Neuronal stem cell (in vitro differentiated cells): ENCODE data around the gene R3HCC1L.

Experiments
- DNase-seq: peaks from one replicate; pipeline ENCODE4 v3.0.0-alpha.2; 2013; ENCODE audit warnings: low spot score
- H2AFZ ChIP-seq: one replicate; pipeline ENCODE4 v1.6.1; 2013; ENCODE audit warnings: mild to moderate bottlenecking, low read length, inconsistent platforms
- H2AK5ac ChIP-seq: 2 replicates; pipeline ENCODE4 v1.6.1; 2013; ENCODE audit warnings: low read depth, mild to moderate bottlenecking, inconsistent platforms, low read length, moderate library complexity, mixed read lengths
- H2BK120ac ChIP-seq: 2 replicates; pipeline ENCODE4 v1.6.1; 2013; ENCODE audit warnings: low read depth, mild to moderate bottlenecking, inconsistent platforms, low read length, moderate library complexity, mixed read lengths
- H2BK12ac ChIP-seq: one replicate; pipeline ENCODE4 v1.6.1; 2013; ENCODE audit warnings: low read length, inconsistent platforms
- H2BK15ac ChIP-seq: 2 replicates; pipeline ENCODE4 v1.6.1; 2013; ENCODE audit warnings: mild to moderate bottlenecking, low read length, inconsistent platforms, mixed read lengths
- H2BK5ac ChIP-seq: one replicate; pipeline ENCODE4 v1.6.1; 2013; ENCODE audit warnings: inconsistent platforms, mild to moderate bottlenecking, low read length, moderate library complexity
- H3K14ac ChIP-seq: one replicate; pipeline ENCODE4 v1.6.1; 2013; ENCODE audit warnings: low read length, inconsistent platforms
- H3K18ac ChIP-seq: 2 replicates; pipeline ENCODE4 v1.6.1; 2013; ENCODE audit warnings: low read length, inconsistent platforms
- H3K23ac ChIP-seq: 2 replicates; pipeline ENCODE4 v1.6.1; 2013; ENCODE audit warnings: low read depth, mild to moderate bottlenecking, mixed read lengths, low read length, inconsistent platforms; ENCODE audit not compliant: poor library complexity
- H3K27ac ChIP-seq: replicated peaks from 3 replicates; pipeline ENCODE4 v1.5.1; 2013; ENCODE audit warnings: low read length, inconsistent platforms
- H3K27me3 ChIP-seq, 3 experiments: 2 replicates each; pipeline ENCODE4 v1.6.1; 2013; ENCODE audit warnings: low read length in 3 of 3, mild to moderate bottlenecking in 2 of 3, inconsistent platforms in 1 of 3, low read depth in 1 of 3, mixed read lengths in 1 of 3, moderate library complexity in 1 of 3; ENCODE audit not compliant: control insufficient read depth in 3 of 3, insufficient read depth in 3 of 3
- H3K36me3 ChIP-seq, 2 donors: replicated peaks in 1 of 2; 2 replicates each; pipeline ENCODE4 v1.6.1; 2013; ENCODE audit warnings: low read length in 2 of 2; ENCODE audit not compliant: control insufficient read depth in 2 of 2, insufficient read depth in 2 of 2
- H3K4ac ChIP-seq: 2 replicates; pipeline ENCODE4 v1.6.1; 2013; ENCODE audit warnings: inconsistent platforms, mild to moderate bottlenecking, low read length, moderate library complexity
- H3K4me1 ChIP-seq, 2 donors: 1 replicate in 1 of 2; 2 replicates in 1 of 2; pipeline ENCODE4 v1.6.1; 2013; ENCODE audit warnings: low read length in 2 of 2, low read depth in 1 of 2; ENCODE audit not compliant: control insufficient read depth in 2 of 2, insufficient read depth in 1 of 2
- H3K4me2 ChIP-seq: one replicate; pipeline ENCODE4 v1.6.1; 2013; ENCODE audit warnings: mild to moderate bottlenecking, low read length, inconsistent platforms; ENCODE audit not compliant: insufficient read depth, poor library complexity, severe bottlenecking
- H3K4me3 ChIP-seq, 2 donors: 2 replicates each; pipeline ENCODE4 v1.5.1; 2013; ENCODE audit warnings: low read length in 2 of 2, mild to moderate bottlenecking in 2 of 2, inconsistent platforms in 1 of 2, moderate library complexity in 1 of 2
- H3K79me1 ChIP-seq: one replicate; pipeline ENCODE4 v1.6.1; 2013; ENCODE audit warnings: low read depth, mild to moderate bottlenecking, inconsistent platforms, low read length, moderate library complexity
- H3K9ac ChIP-seq: one replicate; pipeline ENCODE4 v1.6.1; 2013; ENCODE audit warnings: mild to moderate bottlenecking, low read depth, low read length, inconsistent platforms; ENCODE audit not compliant: poor library complexity
- H3K9me3 ChIP-seq, 2 donors: replicated peaks in 1 of 2; 2 replicates each; pipeline versions ENCODE3 to v1.6.1; 2013; ENCODE audit warnings: low read length in 2 of 2, mild to moderate bottlenecking in 2 of 2, inconsistent platforms in 1 of 2, low read depth in 1 of 2, mixed read lengths in 1 of 2, moderate library complexity in 1 of 2; ENCODE audit not compliant: control insufficient read depth in 2 of 2, insufficient read depth in 1 of 2
- H4K8ac ChIP-seq: one replicate; pipeline ENCODE4 v1.6.1; 2013; ENCODE audit warnings: low read depth, mild to moderate bottlenecking, inconsistent platforms, low read length, moderate library complexity
- H4K91ac ChIP-seq: one replicate; pipeline ENCODE4 v1.6.1; 2013; ENCODE audit warnings: low read length, low read depth, mild to moderate bottlenecking, inconsistent platforms; ENCODE audit not compliant: poor library complexity
- WGBS, 2 donors: extraction: QIAGEN DNeasy Blood & Tissue Kit; methylation state at CpG; one replicate each; pipeline ENCODE4 v1.1.7; 2013; ENCODE audit warnings: missing lambda C conversion rate in 2 of 2, mixed read lengths in 1 of 2; ENCODE audit not compliant: insufficient read length in 2 of 2, insufficient replicate concordance in 1 of 2; ENCODE audit errors: extremely low coverage in 2 of 2; 5-methylcytosine and 5-hydroxymethylcytosine counted together

Gene R3HCC1L

DNA sequence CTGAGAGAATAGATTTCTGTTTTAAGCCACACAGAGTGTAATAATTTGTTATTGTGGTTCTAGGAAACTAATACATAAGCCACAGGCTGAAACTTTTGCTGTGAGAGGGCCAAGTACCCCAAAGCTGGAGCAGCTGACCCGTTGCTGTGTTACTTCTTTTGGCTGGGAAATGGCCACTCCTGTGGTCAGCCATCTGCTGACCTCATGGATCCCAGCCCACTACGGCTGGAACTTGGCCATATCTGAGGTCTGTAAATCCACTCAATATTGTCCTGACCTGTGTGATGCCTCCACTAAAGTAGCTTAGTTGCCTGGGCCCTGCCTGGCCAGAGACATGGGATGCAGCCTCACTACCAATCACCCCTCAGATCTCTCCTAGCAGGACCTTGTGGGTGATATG lies 151.0 kb downstream of the R3HCC1L start:
- no CpG with 5 or more reads among the region's 2 CpGs for WGBS, 2 donors
- no peak for DNase-seq
- Histone ChIP-seq H3K9ac (no peak overlapping the region), H3K4me3 (no peak overlapping the region), H2AK5ac (no peak overlapping the region), H3K27ac (no peak overlapping the region), H3K36me3 (no peaks in the 10 kb centered on the region), H3K27me3 (peaks cover 0 to 26% (median 0%) of the 10 kb centered on the region in 3 experiments), H3K14ac (peak overlapping the region; percentile 51), H3K4me1 (peaks cover 0 to 2% of the 10 kb centered on the region in 2 donors), H2BK15ac (no peak overlapping the region), H3K23ac (no peak overlapping the region), H3K4me2 (no peak overlapping the region), H2BK5ac (no peak overlapping the region), H3K9me3 (no peaks in the 10 kb centered on the region), H4K91ac (no peak overlapping the region), H3K4ac (no peak overlapping the region), H2AFZ (no peak overlapping the region), H3K18ac (no peak overlapping the region), H2BK120ac (no peak overlapping the region), H4K8ac (no peak overlapping the region), H3K79me1 (no peaks in the 10 kb centered on the region), H2BK12ac (no peak overlapping the region)

DNA sequence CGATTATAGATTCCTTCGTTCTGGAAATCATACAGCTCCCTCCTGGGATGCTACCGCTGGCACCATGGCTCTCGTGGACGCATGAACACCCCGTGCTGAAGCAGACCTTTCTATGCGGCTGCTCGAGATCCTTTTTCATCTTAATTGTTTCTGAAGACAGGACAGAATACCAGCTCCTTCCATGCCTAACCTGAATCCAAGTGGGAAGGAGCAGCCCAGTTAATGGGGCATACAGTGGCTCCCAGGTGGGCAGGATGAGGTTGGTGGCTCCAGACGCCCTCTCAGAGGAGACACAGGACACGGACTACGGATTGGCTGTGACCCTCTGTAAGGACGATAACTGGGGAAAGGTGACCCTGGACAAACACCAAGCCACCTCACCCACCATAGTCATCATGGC lies 152.0 kb downstream of the R3HCC1L start:
- Histone ChIP-seq H3K4me2 (no peak overlapping the region), H3K36me3 (no peaks in the 10 kb centered on the region), H2AFZ (no peak overlapping the region), H3K4me1 (peaks cover 0 to 2% of the 10 kb centered on the region in 2 donors), H3K23ac (no peak overlapping the region), H3K4ac (no peak overlapping the region), H2BK15ac (no peak overlapping the region), H3K14ac (peak overlapping the region; percentile 3), H3K18ac (peak overlapping the region; percentile 16), H3K9me3 (no peaks in the 10 kb centered on the region), H2BK5ac (no peak overlapping the region), H4K8ac (no peak overlapping the region), H3K4me3 (no peak overlapping the region), H3K27ac (no peak overlapping the region), H2BK12ac (no peak overlapping the region), H3K79me1 (no peaks in the 10 kb centered on the region), H2BK120ac (no peak overlapping the region), H3K9ac (no peak overlapping the region), H2AK5ac (no peak overlapping the region), H4K91ac (no peak overlapping the region), H3K27me3 (peaks cover 0 to 36% (median 0%) of the 10 kb centered on the region in 3 experiments)
- no peak for DNase-seq
- no CpG with 5 or more reads among the region's 12 CpGs for WGBS, 2 donors

DNA sequence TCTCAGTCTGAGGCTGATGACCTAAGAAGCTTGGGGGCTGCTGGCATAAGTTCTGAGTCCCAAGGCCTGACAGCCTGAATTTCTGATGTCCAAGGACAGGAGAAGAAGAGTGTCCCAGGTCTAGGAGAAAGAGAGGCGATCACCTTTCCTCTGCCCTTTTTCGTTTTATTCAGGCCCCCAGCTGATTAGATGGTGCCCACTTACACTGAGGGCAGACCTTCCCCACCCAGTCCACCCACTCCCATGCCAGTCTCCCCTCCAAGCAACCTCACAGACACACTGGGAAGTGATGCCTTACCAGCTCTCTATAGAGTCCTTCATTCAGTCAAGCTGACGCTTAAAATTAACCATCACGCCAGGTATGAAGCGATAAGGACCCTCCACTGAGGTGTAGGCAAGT lies 152.9 kb downstream of the R3HCC1L start:
- H3K14ac ChIP-seq, result no peak overlapping the region
- DNase-seq, result no peak

DNA sequence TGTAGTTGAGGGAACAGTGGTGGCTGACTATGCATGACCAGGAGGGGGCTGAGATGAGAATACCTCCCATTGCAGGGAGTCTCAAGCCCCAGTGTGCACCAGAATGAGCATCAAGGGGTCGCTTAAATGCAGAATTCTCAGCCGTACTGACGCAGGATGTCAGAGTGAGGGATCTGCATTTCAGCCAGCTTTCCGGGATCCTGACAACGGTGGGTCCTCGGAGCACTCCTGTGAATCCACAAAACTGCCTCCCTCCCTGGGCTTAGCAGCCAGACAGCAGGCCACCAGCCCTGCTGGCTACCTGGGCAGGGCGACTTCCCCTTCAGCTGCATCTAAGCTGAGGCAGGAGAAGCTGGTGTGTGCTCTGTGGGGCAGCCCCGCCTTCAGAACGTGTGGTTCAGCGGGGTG lies 155.3 kb downstream of the R3HCC1L start:
- DNase-seq, result no peak
- H3K79me1 ChIP-seq, result no peaks in the 10 kb centered on the region
- H3K36me3 ChIP-seq, result no peaks in the 10 kb centered on the region
- H3K18ac ChIP-seq, result peak overlapping the region; percentile 40
- H3K27me3 ChIP-seq, result peaks cover 0 to 44% (median 0%) of the 10 kb centered on the region in 3 experiments
- no peak overlapping the region for H3K4me3 ChIP-seq
- no peak overlapping the region for H2BK120ac ChIP-seq
- H3K9ac ChIP-seq, result no peak overlapping the region
- H3K4ac ChIP-seq, result no peak overlapping the region
- H4K8ac ChIP-seq, result no peak overlapping the region
- H2BK15ac ChIP-seq, result no peak overlapping the region
- H3K14ac ChIP-seq, result no peak overlapping the region
- H2AFZ ChIP-seq, result no peak overlapping the region
- H3K9me3 ChIP-seq, result no peaks in the 10 kb centered on the region
- no peak overlapping the region for H2BK12ac ChIP-seq
- WGBS, 2 donors, result no CpG with 5 or more reads among the region's 10 CpGs
- no peak overlapping the region for H2AK5ac ChIP-seq
- no peak overlapping the region for H3K23ac ChIP-seq
- peaks cover 0 to 2% of the 10 kb centered on the region in 2 donors for H3K4me1 ChIP-seq
- H3K27ac ChIP-seq, result no peak overlapping the region
- no peak overlapping the region for H2BK5ac ChIP-seq
- no peak overlapping the region for H3K4me2 ChIP-seq
- no peak overlapping the region for H4K91ac ChIP-seq

More for the DNA sequence above, 152.9 kb downstream of the R3HCC1L start:
- Histone ChIP-seq H2AK5ac (no peak overlapping the region), H3K23ac (no peak overlapping the region), H3K36me3 (no peaks in the 10 kb centered on the region), H2BK120ac (no peak overlapping the region), H3K27ac (no peak overlapping the region), H3K4me3 (no peak overlapping the region), H3K79me1 (no peaks in the 10 kb centered on the region), H2BK15ac (no peak overlapping the region), H3K4me2 (no peak overlapping the region), H4K91ac (no peak overlapping the region), H2BK12ac (no peak overlapping the region), H4K8ac (no peak overlapping the region), H3K4me1 (peaks cover 0 to 2% of the 10 kb centered on the region in 2 donors), H2AFZ (no peak overlapping the region), H2BK5ac (no peak overlapping the region), H3K9ac (no peak overlapping the region), H3K18ac (no peak overlapping the region), H3K9me3 (no peaks in the 10 kb centered on the region), H3K4ac (no peak overlapping the region), H3K27me3 (peaks cover 0 to 40% (median 0%) of the 10 kb centered on the region in 3 experiments)
- WGBS, 2 donors, result no CpG with 5 or more reads among the region's 5 CpGs
